HG02852 (cell line): Measurements from ENCODE around the gene FSD1.

Source experiments
- ATAC-seq: cut with Tn5 transposase; IDR thresholded peaks from one replicate; pipeline ENCODE4 v1.9.1; 2021; ENCODE audit warnings: mild to moderate bottlenecking, moderate library complexity; ENCODE audit not compliant: unreplicated experiment

FSD1 gene

DNA sequence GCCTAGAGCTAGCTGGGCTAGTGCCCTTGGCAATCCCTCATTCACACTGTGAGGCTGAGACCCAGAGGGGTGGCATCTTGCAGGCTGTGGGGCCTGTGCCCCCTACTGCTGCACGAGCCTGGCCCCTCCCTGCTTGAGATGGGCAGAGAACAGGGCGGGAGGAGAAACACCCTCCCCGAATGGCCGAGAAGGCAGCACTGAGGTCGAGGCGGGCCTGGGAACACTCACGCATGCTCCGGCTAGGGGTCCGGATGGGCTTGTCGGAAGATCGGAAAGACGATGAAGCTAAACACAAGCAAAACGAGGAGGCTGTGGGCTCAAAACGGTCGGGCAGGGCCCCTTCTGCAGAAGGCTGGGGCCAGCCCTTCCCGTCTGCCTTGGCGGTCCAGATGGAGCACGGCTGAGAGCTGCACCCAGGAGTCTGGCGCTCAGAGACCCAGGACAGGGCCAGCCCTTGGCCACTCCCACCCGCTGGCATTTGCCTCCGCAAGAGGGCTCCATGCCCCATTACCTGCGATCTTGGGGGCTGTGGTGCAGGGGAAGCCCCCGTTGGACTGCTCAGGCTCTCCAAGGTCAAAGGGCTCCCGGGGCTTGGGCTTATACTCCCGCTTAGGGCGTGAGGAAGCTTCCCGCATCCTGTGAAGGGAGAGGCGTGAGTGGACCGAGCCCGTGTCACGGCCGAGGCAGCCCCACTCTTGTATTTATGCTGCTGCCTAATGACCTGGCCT, 57.9 kb downstream of the FSD1 start:
- no peak for ATAC-seq

DNA sequence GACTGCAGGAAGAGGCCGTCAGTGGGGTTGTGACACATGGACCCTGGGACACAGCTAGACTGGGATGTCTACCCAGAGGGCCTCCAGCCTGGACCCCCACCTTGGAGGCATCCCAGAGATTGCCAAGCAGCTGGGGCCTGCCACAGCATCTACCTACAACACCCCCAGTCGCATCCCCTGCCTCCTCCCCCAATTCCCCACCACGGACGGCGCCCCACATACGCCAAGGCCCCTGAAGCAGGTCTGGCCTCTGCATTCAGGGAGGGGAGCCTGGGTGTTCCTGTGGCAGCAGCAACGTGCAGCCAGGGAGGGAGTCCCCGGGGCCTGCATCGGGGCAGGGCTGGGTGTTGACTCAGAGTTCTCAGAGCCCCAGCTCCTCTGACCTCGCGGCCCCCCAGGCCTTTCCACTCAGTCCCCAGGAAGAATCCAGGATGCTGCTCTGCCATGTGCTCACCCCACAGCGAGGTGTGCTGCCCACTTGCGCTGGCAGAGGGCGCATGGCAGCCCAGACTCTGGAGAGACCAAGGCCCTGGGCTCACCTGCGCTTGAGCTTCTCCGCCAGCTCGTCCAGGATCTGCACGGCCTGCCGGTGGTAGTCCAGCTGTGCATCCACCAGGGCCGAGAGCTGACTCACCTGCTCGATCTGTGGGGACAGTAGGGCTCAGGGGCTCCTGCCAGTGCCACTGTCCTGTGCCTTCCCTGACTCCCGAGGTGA, 58.6 kb downstream of the FSD1 start:
- ATAC-seq, result no peak

DNA sequence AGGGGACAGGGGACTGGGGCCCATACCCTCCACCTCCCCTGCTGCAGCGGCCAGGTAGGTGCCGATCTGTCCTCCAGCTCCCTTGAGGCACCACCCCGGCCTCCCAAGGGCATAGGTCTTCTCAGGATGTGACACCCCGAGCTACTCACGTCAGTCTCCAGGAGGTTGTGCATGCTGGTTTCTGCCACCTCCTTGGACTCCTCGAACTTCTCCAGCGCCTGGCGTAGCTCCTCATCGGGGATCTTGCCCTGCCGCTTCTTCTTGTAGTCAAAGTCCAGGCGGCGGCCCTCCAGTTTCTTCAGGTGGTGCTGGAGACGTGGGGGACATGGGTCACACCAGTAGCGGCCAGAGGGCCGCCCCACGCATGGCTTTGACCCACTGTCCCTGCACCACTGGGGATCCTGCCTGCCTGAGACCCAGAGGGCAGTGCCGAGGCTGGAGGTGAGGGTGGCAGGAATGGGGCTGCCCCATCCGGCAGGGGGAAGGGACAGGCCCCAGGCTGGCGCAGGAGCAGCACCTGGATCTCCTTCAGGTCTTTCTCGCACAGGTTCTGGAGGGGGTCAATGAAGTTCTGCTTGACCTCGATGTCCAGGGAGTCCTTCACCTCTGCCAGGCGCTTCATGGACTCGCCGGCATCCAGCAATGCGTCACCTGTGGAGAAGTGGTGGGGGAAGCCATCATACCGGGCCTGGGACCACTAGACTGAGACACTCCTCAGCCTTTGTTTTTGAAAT, 59.3 kb downstream of the FSD1 start:
- ATAC-seq, result no peak

DNA sequence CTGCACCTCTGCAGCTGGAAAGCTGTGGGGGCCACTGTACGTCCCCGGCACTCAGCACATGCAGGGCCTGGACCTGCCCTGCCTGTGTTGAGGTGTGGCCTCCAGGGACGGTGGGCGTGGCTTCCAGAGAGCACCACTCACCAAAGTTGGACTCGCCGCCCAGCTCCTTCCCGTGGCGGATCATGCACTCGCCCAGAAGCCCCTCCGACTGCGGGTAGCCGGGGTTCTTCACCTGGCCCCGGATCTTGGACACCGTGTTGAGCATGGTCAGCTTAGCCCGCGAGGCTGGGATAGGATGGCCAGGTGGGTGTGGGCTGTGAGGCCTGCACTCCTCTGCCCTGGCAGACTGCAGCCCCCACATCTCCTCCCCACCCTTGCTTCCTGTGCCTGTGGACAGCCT, 60.9 kb downstream of the FSD1 start:
- ATAC-seq, result no peak

DNA sequence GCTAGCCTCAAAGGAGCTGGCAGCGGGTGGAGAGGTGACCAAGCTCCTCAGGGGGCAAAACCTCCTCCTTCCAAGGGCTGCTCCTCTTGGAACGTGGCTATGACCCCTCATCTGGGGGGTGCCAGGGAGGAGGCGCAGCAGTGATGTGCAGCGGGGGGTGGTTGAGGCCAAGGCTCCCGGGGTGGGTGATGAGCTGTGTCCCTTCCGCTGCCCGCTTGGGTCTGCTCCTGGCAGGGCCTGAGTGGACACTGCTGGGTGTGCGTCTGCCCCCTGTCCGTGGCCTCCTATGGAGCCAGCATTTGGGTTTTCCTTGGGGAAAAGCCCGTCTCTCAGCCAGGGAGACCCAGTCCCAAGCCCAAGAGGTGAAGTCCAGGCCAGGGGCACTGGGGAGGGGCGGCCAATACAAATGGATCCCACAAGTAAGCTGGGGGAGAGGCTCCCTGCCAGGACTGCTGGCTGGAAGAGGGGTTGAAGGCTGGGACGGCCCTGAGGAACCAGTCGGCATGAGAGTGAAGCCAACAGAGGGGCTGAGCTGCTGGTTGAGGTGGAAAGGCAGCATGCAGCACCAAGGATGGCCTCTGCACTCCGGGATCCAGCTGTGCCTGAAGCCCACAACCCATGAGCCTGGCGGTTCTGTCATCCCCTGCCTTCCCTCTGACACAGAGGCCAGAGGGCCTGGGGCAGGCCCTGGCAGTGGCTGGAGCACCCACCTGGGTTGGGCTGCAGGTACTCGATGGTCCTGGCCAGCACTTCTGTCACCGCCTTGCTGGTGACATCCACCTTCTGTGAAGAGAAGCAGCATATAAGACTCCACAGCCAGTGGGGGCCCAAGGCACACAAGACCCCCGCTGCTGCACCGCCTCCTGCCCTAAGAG, 61.6 kb downstream of the FSD1 start:
- no peak for ATAC-seq

DNA sequence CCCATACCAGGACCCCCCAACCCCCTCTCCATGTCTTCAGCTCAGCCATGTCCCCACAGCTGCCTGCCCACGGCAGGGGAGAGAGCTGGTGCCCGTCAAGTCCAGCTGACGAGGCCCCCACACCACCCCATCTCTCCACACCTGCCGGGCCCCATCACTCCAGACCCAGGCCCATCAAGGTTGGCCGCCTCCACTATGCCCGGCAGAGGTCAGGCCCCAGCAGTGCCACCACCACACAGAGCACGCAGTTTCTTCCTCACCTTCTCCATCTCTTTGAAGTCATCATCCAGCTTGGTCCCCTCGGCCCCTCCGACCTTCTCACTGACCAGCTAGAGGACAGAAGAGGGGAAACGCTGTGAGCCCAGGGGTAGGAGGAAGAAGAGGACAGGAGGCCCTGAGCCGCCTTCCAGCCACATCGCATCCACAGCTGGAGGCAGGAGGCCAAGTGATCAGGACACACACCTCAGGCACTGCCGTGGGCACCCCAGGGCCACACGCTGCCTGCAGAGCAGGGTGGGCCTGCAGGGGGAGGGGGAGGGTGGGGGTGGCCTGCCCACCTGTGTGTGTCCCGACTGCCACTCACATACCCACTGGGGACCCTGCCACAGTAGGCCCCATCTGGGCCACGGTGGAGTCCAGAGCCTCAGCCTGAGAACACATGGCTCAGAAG, 62.4 kb downstream of the FSD1 start:
- ATAC-seq, result no peak

DNA sequence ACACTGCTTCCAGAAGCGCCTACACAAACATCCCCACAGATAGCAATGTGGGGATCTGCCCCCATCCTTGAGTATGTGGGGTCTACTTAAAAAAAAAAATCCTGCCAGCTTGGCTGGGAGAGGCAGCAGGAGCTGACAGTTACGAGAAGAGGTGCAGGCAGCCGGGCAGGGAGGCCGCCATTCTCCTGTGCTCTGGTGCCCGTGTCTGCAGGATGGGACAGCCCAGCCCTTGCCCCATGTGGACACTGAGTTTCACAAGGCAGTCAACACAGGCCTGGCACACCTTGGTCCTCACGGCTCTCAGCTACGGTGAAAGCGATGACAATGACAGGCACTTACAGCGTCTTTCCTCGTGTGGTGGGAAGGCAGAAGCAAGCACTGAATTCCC, 62.9 kb downstream of the FSD1 start:
- ATAC-seq, result no peak

DNA sequence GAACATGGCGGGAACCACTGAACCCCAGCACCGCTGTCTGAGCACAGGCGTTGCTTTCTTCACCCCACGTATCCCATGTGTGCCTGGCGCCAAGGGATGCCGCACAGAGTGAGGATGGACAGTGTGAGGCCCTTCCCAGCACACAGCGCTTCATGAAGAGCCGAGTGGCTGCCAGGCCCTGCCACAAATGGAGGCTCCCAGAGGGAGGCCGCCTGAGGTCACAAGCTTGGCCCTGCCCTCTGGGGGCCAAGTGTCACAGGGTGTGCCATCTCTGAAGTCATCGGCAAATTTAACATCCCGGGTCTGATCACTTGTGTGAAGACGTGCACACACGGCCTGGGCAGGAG, 63.4 kb downstream of the FSD1 start:
- ATAC-seq, result no peak

DNA sequence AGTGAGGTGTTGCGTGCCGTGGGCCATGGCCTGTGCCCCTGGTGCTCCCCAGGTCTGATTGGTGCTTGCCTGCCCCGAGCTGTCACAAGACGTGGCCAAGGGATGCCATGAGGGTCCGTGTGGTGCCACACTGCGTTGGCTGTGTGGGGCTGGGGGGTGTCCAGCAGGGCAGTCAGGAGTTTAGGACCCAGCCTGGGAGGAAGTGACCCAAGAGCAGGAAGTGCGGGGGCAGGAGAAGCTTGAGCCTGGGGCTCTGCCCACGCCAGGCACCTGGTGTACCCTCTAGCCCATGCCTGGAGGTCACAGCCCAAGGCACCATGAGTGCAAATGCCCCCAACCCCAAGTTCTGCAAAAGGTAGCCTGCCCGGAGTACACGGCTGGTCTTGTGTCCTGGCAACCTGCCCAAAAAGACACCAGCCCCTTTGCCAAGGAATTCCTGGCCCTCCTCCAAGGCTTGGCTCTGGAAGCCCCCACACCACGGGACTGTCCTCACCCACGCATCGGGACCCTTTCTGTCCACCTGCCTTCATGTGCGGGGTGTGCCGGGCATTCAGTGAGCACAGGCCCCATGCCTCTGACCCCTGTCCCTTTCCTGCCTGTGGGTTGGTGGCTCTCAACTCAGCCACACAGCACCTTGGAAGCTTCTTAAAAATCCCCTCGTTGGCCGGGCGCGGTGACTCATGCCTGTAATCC, 63.9 kb downstream of the FSD1 start:
- no peak for ATAC-seq

DNA sequence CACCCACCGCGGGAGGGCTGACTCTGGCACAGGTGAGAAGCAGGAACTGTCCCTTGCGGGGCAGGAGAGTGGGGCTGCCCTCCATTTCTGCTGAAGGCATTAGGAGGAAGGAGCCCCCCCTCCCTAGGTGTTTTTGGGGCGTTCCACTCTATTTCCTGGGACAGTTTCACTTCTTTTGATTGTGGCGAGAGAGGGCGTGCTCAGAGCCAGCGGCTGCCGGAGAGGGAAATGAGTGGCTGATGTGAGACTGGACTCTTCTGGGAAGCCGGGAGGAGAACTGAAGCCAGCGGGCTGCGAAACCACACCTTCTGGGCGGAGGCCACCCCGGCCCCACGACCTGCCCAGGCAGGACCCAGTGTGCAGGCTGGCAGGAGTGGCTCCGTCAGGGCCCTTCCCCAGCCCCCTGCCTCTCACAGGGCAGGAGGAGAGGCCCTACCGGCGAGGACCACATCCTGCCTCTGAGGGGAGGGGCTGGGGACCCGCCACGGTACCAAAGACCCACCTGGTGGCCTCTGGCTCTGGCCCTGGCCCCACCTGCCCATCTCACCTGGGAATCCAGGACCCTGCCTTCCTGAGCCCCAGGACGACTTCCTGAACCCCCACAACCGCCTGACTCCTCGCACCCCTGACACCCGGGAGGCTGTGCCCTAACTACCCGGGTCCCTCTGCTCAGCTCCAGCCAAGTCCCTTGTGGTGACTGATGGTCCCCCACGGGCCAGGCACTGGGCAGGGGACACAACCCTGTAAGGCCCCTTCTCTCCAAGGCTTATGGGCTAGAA, 64.9 kb downstream of the FSD1 start:
- peak; percentile 61 for ATAC-seq

DNA sequence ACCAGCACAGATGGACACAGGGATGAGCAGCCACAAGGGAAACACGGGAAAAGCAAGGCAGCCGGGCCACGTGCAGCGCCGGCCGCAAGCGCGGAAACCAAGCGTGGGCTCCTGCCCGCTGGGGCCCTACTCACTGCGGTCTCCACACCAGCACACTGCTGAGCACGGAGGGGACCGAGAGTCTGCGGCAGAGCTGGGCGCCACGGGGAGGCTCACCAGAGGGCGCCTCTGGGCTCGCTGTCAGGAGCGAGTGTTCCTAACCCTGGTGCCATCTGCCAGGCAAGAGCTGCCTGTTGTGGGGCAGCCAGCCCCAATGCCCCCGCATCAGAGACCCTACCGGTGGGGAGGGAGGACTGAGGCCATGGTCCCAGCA, 65.5 kb downstream of the FSD1 start:
- peak; percentile 42 for ATAC-seq

DNA sequence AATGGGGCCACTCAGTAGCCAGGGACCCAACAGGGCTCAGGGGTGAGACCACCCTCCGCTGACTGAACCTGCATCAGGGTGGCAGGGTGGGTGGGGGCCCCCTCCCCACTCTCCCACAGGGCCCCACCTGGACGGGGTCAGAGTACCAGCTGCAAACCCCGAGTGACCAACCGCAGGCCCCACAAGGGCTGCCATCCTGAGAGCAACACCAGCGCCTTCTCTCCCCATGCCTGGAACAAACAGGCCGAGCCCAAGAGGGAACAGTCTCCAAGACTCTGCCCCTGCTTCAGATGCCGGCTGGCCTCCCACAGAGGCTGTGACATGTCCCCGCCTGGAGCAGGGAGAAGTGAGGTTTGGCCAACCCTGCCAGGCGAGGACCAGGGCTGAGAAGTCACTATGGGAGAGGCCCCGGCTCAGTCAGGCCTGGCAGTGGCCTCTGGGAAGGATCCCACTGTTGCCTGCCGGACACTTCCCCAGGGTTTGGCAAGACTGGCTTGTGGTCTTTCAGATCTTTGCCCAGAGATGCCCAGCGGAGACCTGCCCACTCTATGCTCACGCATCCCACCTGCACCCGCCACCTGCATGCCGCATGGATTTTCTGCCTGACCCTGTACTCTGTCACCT, 66.1 kb downstream of the FSD1 start:
- ATAC-seq, result no peak

DNA sequence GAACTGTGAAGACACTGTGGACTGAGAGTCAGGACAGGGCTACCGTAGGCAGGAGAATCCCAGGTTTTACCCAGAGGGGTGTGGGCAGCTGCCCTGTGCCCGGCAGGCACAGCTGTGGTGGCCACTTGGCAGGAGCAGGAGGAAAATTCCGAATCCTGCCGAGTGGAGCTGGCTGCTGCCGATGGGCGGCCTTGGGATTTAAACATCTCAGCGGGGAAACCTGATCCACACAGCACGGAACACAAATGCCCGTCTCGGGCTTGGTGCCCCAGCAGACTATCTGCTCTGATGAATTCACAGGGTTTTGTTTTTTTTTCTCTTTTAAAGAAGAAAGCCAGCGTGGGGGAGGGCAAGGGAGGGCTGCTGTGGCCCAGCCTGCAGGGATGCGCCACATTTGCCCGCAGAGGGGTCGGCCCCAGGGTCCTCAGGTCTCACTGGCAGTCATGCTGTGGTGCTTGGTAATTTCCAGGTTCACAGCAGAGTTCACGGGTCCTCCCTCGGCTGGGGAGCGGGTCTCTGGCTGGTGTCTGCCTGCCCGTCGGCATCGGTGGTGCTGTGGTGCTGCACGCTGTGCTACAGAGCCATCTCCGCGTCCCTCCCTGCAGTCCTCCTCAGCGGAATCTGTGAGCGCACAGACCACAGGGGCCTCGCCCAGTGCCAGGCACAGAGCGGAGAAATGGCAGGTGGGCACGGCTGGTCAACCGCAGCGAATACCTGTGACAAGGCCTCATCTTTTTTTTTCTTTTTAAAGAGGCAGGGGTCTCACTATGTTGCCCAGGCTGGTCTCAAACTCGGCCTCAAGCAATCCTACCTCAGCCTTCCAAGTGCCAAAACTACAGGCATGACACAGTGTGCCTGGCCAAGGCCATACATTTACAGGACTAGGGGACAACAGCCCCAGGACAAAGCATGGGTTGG, 67.1 kb downstream of the FSD1 start:
- no peak for ATAC-seq

DNA sequence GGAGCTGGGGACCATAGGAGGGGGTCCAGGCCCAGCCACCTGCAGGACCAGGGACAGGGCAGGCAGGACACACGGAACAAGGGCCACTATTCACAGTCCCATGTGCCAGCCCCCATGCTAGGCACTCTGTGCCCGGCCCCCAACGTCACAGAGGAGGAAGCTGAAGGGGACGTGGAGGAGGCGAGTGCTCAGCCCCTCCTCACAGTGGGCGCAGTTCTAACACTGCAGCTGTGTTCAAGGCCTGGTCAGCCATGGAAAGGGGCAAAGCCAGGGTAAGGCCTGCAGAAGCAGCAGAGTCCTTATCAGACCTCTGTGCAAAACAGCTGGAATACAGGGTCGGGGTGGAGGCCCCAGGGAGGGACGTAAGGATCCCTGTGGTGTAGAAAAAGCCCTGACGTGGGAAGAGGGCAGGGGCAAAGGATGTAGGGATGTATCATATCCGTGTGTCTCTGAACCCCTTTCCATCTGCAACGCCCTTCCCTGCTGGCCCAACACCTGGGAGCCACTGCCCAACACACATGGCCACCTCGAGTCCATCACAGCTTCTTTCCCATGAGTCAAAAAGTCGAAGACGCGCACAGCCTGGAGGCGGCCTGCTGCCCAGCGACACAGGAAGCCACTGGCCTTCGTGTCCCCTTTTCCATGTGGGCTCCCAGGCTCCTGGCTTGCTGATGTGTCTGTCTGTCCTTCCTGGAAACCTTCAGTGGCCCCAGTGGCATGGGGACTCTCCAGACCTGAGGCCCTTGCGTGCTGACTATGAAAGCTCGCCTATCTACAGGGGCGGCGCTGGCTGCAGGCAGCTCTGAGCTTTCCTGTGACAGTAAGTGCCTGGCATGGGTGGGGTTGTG, 68.0 kb downstream of the FSD1 start:
- ATAC-seq, result no peak

DNA sequence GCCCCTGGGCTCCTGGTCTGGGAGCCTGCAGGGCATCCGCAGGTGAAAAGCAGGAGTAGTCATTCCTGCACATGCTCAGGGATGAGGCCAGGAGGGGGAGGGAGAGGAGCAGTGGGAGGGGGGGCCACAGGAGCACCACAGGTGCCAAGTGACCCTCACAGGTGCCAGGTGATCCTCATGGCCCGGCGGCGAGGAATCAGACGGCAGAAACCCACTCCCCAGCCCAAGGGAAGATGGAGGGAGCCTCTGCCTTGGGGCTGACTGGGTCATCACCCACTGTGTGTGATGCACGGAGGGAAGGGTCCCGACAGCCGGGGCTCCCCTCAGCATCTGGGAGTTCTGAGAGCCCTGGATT, 68.6 kb downstream of the FSD1 start:
- no peak for ATAC-seq
